Astrocyte of the cerebellum (primary cell): ENCODE results near the gene DOHH.

Source experiments
- DNase-seq: peaks from one replicate; pipeline ENCODE4 v3.0.0-alpha.2; 2011; ENCODE audit warnings: low read depth
- H3K4me3 ChIP-seq: 2 replicates; pipeline ENCODE4 v1.5.1; 2011; ENCODE audit warnings: mild to moderate bottlenecking, low read depth, low read length, moderate library complexity
- in situ Hi-C: cut with HindIII; loops from 2 replicates; pipeline ENCODE4 v1.10.0; 2017; ENCODE audit warnings: low sequenced_read_pairs
- TF ChIP-seq, protein P1 (sequence below): IDR thresholded peaks from 2 replicates; pipeline ENCODE4 v1.5.1; 2012; ENCODE audit warnings: low read length, low read depth, moderate library complexity, mild to moderate bottlenecking; ENCODE audit errors: missing control alignments

DOHH gene

DNA sequence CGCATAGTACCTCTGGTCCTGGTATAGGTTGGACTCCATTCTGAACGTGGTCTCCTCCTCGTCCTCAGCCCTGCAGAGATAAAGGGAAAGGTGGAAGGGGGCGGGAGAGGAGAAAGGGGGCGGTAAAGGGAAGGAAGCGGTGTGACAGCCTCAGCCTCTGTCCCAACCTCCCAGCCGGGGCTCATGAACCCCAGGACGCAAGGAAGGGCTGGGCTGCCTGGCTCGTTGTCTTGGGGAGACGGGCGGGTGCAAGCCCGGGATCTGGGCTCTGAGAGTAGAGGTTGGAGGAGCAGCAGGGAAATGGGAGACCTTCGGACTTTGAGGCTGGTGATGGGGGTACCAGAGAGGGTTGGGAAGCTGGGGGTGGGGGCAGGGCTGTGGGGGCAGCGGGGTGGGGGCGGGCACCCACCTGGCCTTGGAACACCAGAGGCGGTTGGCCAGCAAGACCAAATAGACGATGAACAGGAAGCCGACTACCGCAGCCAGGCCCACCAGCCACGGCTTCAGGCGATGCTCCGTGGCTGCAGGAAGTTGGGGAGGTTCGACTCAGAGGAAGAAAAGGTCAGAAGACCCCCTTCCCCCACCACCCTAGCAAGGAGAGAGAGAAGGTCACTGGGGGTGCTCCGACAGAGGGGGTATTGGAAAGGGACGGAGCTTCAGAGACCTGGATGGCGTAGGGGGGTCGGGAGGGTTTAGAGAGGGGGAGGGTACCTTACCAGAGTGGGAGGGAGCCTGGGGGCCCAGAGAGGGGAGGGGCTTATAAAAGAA lies 21.9 kb downstream of the DOHH start:
- no peak for DNase-seq
- in situ Hi-C loops = no loop called here
- no peak overlapping the region for H3K4me3 ChIP-seq
- TF ChIP-seq, protein P1, sequence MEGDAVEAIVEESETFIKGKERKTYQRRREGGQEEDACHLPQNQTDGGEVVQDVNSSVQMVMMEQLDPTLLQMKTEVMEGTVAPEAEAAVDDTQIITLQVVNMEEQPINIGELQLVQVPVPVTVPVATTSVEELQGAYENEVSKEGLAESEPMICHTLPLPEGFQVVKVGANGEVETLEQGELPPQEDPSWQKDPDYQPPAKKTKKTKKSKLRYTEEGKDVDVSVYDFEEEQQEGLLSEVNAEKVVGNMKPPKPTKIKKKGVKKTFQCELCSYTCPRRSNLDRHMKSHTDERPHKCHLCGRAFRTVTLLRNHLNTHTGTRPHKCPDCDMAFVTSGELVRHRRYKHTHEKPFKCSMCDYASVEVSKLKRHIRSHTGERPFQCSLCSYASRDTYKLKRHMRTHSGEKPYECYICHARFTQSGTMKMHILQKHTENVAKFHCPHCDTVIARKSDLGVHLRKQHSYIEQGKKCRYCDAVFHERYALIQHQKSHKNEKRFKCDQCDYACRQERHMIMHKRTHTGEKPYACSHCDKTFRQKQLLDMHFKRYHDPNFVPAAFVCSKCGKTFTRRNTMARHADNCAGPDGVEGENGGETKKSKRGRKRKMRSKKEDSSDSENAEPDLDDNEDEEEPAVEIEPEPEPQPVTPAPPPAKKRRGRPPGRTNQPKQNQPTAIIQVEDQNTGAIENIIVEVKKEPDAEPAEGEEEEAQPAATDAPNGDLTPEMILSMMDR = no peak

DNA sequence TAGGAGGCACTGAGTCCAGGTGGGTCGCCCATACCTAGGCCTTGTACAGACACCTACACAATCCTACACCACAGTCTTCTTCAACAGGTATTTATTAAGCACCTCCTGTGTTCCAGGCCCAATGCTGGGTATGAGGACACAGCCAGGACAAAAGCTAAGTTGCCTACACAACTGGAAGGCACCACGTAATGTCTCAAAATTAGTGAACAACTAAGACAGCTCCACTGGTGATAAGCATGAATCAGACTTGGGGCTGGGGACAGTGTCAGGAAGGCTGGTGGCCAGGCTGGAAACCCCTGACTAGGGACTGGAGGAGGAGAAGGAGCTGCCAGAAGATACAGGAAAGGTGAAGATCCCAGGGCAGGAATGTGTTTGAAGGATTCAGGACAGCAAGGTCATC lies 22.5 kb downstream of the DOHH start:
- in situ Hi-C loops = no loop called here
- TF ChIP-seq, protein P1 = no peak
- no peak for DNase-seq
- no peak overlapping the region for H3K4me3 ChIP-seq

DNA sequence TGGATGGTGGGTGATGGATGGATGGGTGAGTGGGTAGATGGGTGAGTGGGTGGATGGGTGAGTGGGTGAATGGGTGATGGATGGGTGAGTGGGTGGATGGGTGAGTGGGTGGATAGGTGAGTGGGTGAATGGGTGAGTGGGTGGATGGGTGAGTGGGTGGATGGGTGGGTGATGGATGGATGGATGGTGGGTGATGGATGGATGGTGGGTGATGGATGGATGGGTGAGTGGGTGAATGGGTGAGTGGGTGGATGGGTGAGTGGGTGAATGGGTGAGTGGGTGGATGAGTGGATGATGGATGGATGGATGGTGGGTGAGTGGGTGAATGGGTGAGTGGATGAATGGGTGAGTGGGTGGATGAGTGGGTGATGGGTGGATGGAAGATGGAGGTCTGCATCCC lies 23.0 kb downstream of the DOHH start:
- no peak for DNase-seq
- H3K4me3 ChIP-seq = no peak overlapping the region
- TF ChIP-seq, protein P1 = no peak
- in situ Hi-C loops = no loop called here

DNA sequence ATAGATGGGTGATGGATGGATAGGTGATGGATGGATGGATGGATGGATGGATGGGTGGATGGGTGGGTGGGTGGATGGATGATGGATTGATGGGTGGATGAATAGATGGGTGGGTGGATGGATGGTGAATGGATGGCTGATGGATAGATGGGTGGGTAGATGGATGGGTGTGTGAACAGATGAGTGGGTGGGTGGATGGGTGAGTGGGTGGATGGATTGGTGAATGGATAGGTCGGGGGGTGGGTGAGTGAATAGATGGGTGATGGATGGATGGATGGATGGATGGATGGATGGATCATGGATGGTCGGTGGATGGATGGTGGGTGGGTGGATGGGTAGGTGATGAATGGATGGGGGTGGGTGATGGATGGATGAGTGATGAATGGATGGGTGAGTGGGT lies 23.6 kb downstream of the DOHH start:
- TF ChIP-seq, protein P1 = no peak
- in situ Hi-C loops = no loop called here

DNA sequence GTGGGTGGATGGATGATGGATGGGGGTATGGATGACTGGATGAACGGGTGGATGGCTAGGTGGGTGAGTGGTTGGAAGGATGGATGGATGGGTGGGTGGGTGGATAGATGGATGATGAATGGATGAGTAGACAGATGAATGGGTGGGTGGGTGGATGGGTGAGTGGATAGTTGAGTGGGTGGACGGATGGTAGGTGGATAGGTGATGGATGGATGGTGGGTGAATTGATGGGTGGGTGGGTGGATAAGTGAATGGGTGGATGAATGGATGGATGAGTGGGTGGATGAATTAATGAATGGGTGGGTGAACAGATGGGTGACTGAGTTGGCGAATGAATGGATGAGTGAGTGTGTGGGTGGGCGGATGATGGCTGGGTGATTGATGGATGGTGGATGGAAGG lies 25.0 kb downstream of the DOHH start:
- in situ Hi-C loops = no loop called here
- no peak for DNase-seq
- TF ChIP-seq, protein P1 = no peak
- no peak overlapping the region for H3K4me3 ChIP-seq

More for the DNA sequence above, 23.6 kb downstream of the DOHH start:
- no peak for DNase-seq
- H3K4me3 ChIP-seq = no peak overlapping the region

DNA sequence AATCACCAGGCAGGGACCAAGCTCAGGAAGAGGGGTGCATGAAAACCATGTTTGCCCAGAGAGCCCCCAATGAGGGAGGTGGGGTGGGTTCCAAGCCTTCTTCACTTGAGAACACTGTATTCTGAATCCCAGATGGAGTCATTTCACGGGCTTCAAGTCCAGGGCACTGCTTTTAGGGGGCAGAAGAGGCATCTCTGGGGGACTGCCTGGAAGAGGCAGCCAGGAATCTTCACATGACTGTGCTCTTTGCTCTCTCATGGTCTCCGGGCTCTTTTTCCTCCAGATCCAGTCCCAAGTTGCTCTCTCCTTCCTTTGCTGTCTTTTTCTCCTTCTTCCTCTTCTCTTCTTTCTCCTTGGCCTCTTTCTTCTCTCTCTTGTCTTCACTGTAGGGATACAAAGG lies 25.9 kb downstream of the DOHH start:
- no peak for DNase-seq
- TF ChIP-seq, protein P1 = no peak
- no peak overlapping the region for H3K4me3 ChIP-seq
- in situ Hi-C loops = no loop called here

DNA sequence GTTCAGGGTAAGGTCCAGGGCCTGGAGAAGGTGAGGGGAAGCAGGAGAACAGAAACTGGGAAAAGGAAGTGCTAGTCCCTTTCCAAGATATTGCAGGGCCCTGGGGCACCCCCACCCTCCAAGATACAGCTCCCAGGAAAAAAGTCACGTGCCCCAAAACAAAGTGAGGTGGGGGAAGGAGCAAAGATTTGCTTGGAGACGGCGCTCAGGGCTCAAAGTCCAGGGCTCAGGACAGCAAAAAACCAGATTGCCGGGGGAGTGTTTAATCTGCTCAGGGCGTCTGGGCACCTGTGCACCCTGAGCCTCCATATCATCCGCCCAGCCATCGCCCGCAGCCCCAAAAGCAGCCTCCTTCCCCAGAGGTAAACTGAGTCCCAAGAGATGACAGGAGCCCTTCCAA lies 26.5 kb downstream of the DOHH start:
- in situ Hi-C loops = no loop called here
- DNase-seq = no peak
- no peak overlapping the region for H3K4me3 ChIP-seq
- TF ChIP-seq, protein P1 = no peak
